Measurements from ENCODE around the gene NAALADL2.
"Not testable (repeated sequence)": the region's sequence is repeated elsewhere in the genome, so short reads cannot be mapped to it uniquely, and the experiment has no call there.

Gene NAALADL2

GRCh38 chr3:175267561-175267960 lies 408.4 kb downstream of the NAALADL2 start:
- TF ChIP-seq CTCF (IDR thresholded peaks at IDR 0.05; ENCODE audit: extremely low read depth, insufficient read depth, missing control alignments) = no peak
- in situ Hi-C loops (cut with MboI; ENCODE audit: low pct_unique_long_range_greater_than_20kb, low sequenced_read_pairs, unreplicated experiment) = no loop called here
- no peak for DNase-seq (ENCODE audit: low spot score)

- TF ChIP-seq CTCF (IDR thresholded peaks at IDR 0.05; ENCODE audit: extremely low read depth, insufficient read depth, missing control alignments) = no peak
- in situ Hi-C loops (cut with MboI; ENCODE audit: low pct_unique_long_range_greater_than_20kb, low sequenced_read_pairs, unreplicated experiment) = no loop called here
- DNase-seq (ENCODE audit: low spot score) = no peak
These were observed 410.3 kb downstream of the NAALADL2 start for GRCh38 chr3:175269394-175269793.

GRCh38 chr3:175270198-175270837 lies 411.2 kb downstream of the NAALADL2 start:
- in situ Hi-C loops (cut with MboI; ENCODE audit: low pct_unique_long_range_greater_than_20kb, low sequenced_read_pairs, unreplicated experiment) = no loop called here
- no peak for DNase-seq (ENCODE audit: low spot score)
- no peak for TF ChIP-seq CTCF (IDR thresholded peaks at IDR 0.05; ENCODE audit: extremely low read depth, insufficient read depth, missing control alignments)

- in situ Hi-C loops (cut with MboI; ENCODE audit: low pct_unique_long_range_greater_than_20kb, low sequenced_read_pairs, unreplicated experiment) = no loop called here
- no peak for TF ChIP-seq CTCF (IDR thresholded peaks at IDR 0.05; ENCODE audit: extremely low read depth, insufficient read depth, missing control alignments)
- no peak for DNase-seq (ENCODE audit: low spot score)
These were observed 411.7 kb downstream of the NAALADL2 start for GRCh38 chr3:175270866-175271265.

GRCh38 chr3:175271465-175271864 lies 412.3 kb downstream of the NAALADL2 start:
- in situ Hi-C loops (cut with MboI; ENCODE audit: low pct_unique_long_range_greater_than_20kb, low sequenced_read_pairs, unreplicated experiment); DNase-seq (ENCODE audit: low spot score): not testable (repeated sequence)

- in situ Hi-C loops (cut with MboI; ENCODE audit: low pct_unique_long_range_greater_than_20kb, low sequenced_read_pairs, unreplicated experiment) = no loop called here
- no peak for DNase-seq (ENCODE audit: low spot score)
- TF ChIP-seq CTCF (IDR thresholded peaks at IDR 0.05; ENCODE audit: extremely low read depth, insufficient read depth, missing control alignments) = no peak
These were observed 413.3 kb downstream of the NAALADL2 start for GRCh38 chr3:175272392-175272791.

- no peak for TF ChIP-seq CTCF (IDR thresholded peaks at IDR 0.05; ENCODE audit: extremely low read depth, insufficient read depth, missing control alignments)
- in situ Hi-C loops (cut with MboI; ENCODE audit: low pct_unique_long_range_greater_than_20kb, low sequenced_read_pairs, unreplicated experiment) = no loop called here
- DNase-seq (ENCODE audit: low spot score) = no peak
These were observed 414.4 kb downstream of the NAALADL2 start for GRCh38 chr3:175273573-175273972.

Data from GM13977 (cell line).